K562 (cell line): Measurements from ENCODE around the gene SIGLEC11. TPM values are rescaled to one million over a fixed set of nuclear protein-coding genes. Genes with fewer than 3 reads are reported as not detected.
A peak's percentile ranks its signal among the peaks of the same experiment; 100 is the strongest.

Source experiments
- FOXK2 ChIP-seq, 2 experiments: fragments of 450-650 bp; IDR thresholded peaks in 1 of 2; conservative IDR thresholded peaks in 1 of 2; 2 replicates each; pipeline ENCODE4 v1.6.1; 2016; ENCODE audit warnings: low read depth in 2 of 2, mild to moderate bottlenecking in 1 of 2
- FOXO4 ChIP-seq: fragments of 450-650 bp; formaldehyde crosslinking; IDR thresholded peaks from 2 replicates; pipeline ENCODE4 v1.4.0; 2020; ENCODE audit warnings: mild to moderate bottlenecking, moderate library complexity
- HES1 ChIP-seq: fragments of 450-650 bp; IDR thresholded peaks from 2 replicates; pipeline ENCODE4 v1.6.1; 2016; ENCODE audit warnings: low read depth, mild to moderate bottlenecking, moderate library complexity
- HEY1 ChIP-seq: fragments of 250-450 bp; sonication (Bioruptor Pico); IDR thresholded peaks from 2 replicates; pipeline ENCODE4 v1.5.0; 2020; ENCODE audit warnings: mild to moderate bottlenecking, moderate library complexity, borderline replicate concordance
- KAT7 ChIP-seq: sonication (generic); formaldehyde crosslinking; IDR thresholded peaks from 2 replicates; pipeline ENCODE4 v1.8.0; 2022; ENCODE audit warnings: missing genetic modification reagents, mild to moderate bottlenecking, borderline replicate concordance
- MTA3 ChIP-seq: fragments of 450-650 bp; formaldehyde crosslinking; IDR thresholded peaks from 2 replicates; pipeline ENCODE4 v1.6.1; 2017; ENCODE audit warnings: mild to moderate bottlenecking, borderline replicate concordance
- NFIC ChIP-seq: fragments of 450-650 bp; IDR thresholded peaks from 2 replicates; pipeline ENCODE4 v1.6.1; 2017; ENCODE audit warnings: mild to moderate bottlenecking, inconsistent platforms
- PRDM10 ChIP-seq: fragments of 450-650 bp; IDR thresholded peaks from 2 replicates; pipeline ENCODE4 v1.6.1; 2018; ENCODE audit not compliant: partially characterized antibody
- RBM14 ChIP-seq: fragments of 200-400 bp; formaldehyde crosslinking; IDR thresholded peaks from 2 replicates; pipeline ENCODE4 v1.6.1; 2018; ENCODE audit warnings: low read depth, mild to moderate bottlenecking, low read length, moderate library complexity, borderline replicate concordance; ENCODE audit not compliant: insufficient read depth
- RBM15 ChIP-seq: fragments of 200-400 bp; formaldehyde crosslinking; IDR thresholded peaks from 2 replicates; pipeline ENCODE4 v1.6.1; 2018; ENCODE audit warnings: mild to moderate bottlenecking, low read length, moderate library complexity; ENCODE audit not compliant: insufficient read depth
- SRF ChIP-seq, 2 experiments: fragments of 250-450, 450-650 bp in 1 of 2; sonication (Bioruptor Pico) in 1 of 2; sonication (generic) in 1 of 2; formaldehyde crosslinking; IDR thresholded peaks; 2 replicates each; pipeline versions ENCODE4 v1.5.0 to v1.5.1; 2020 to 2022; ENCODE audit warnings: mild to moderate bottlenecking in 1 of 2, missing genetic modification reagents in 1 of 2
- TAF15 ChIP-seq: fragments of 200-400 bp; formaldehyde crosslinking; IDR thresholded peaks from 2 replicates; pipeline ENCODE4 v1.6.1; 2017; ENCODE audit warnings: mild to moderate bottlenecking, low read depth, low read length, moderate library complexity
- U2AF2 ChIP-seq: fragments of 200-400 bp; formaldehyde crosslinking; optimal IDR thresholded peaks from 2 replicates; pipeline ENCODE3; 2017; ENCODE audit warnings: low read depth, mild to moderate bottlenecking, low read length
- ZBED1 ChIP-seq: IDR thresholded peaks from 2 replicates; pipeline ENCODE4 v1.6.1; 2014
- ZBTB26 ChIP-seq: fragments of 450-650 bp; formaldehyde crosslinking; IDR thresholded peaks from 2 replicates; pipeline ENCODE4 v1.4.0; 2022; ENCODE audit warnings: missing genetic modification characterization
- ZBTB33 ChIP-seq: sonication (generic); formaldehyde crosslinking; IDR thresholded peaks from 2 replicates; pipeline ENCODE4 v1.8.1; 2023; ENCODE audit warnings: mild to moderate bottlenecking, missing genetic modification reagents
- ZNF76 ChIP-seq: fragments of 250-450 bp; sonication (Bioruptor Pico); IDR thresholded peaks from 2 replicates; pipeline ENCODE4 v1.4.0; 2020; ENCODE audit warnings: mild to moderate bottlenecking, moderate library complexity, borderline replicate concordance
- polyA plus RNA-seq, 8 experiments: library from polyadenylated mRNA; depleted of rRNA in 4 of 8; stranded (reverse) in 5 of 8; unstranded in 3 of 8; fragments of >200 nt; fragmentation: Nextera tagmentation in 2 of 8; fragmentation: Illumina TruSeq in 1 of 8; extraction: Ambion mirVana in 2 of 8; extraction: Trizol in 1 of 8; gene quantifications; 2 replicates each; pipeline versions ENCODE4 v1.2.1 to v1.2.3, GENCODE V29; 2011 to 2014; ENCODE audit warnings: inconsistent platforms in 1 of 8, missing spikeins in 1 of 8
- total RNA-seq, 7 experiments: library from RNA; depleted of rRNA in 6 of 7; stranded (reverse); fragments of >200 nt in 6 of 7; fragmentation: Illumina TruSeq in 2 of 7; extraction: Trizol in 2 of 7; gene quantifications; 2 replicates each; pipeline versions ENCODE4 v1.2.1 to v1.2.3, GENCODE V29; 2011 to 2021; ENCODE audit warnings: low replicate concordance in 1 of 7

SIGLEC11 gene
- total and polyA plus RNA-seq, 9 of the 15 experiments (the other 6 are each of a cell fraction or from before 2014, with no cell fraction given), result not detected

- TF ChIP-seq NFIC, result 0 out of 2 replicates have a peak, but pooled peaks have one; percentile 15
- no peak for TF ChIP-seq RBM15
- no peak for TF ChIP-seq FOXK2 (conservative IDR thresholded peaks at IDR 0.05 in 1 of 2, IDR thresholded peaks at IDR 0.05 in 1 of 2; ENCODE audit: low read depth in 2 of 2)
- no peak for TF ChIP-seq FOXO4 (CRISPR knock-in tag)
- no peak for TF ChIP-seq SRF (CRISPR knock-in tag; IDR thresholded peaks at IDR 0.05)
- no peak for TF ChIP-seq HES1
- no peak for TF ChIP-seq ZBTB26 (CRISPR knock-in tag)
- no peak for TF ChIP-seq PRDM10
- TF ChIP-seq ZBTB33 (CRISPR knock-in tag), result peak; percentile 17; the same call in 1 of the 2 replicates
- TF ChIP-seq RBM14, result no peak
- no peak for TF ChIP-seq TAF15
- TF ChIP-seq MTA3, result 0 out of 2 replicates have a peak, but pooled peaks have one; percentile 24
- TF ChIP-seq KAT7 (CRISPR knock-in tag), result 0 out of 2 replicates have a peak, but pooled peaks have one; percentile 19
- no peak for TF ChIP-seq HEY1 (CRISPR knock-in tag)
- no peak for TF ChIP-seq ZBED1
- TF ChIP-seq U2AF2, result no peak
- no peak for TF ChIP-seq ZNF76 (CRISPR knock-in tag)
Measured at GRCh38 chr19:49937750-49938381, 23.1 kb downstream of the SIGLEC11 start (continued).
